ENCODE results near the gene SLC7A11. TPM values are rescaled to one million over a fixed set of nuclear protein-coding genes. Genes with fewer than 3 reads are reported as not detected.

Gene SLC7A11
- total and polyA plus RNA-seq, 10 of the 15 experiments (the other 5 are each of a cell fraction or from before 2014, with no cell fraction given): 1.6 to 9.8 (median 3.5) TPM

GRCh38 chr4:138233313-138234034 lies 8.7 kb downstream of the SLC7A11 start (continued):
- TF ChIP-seq FOXM1 (IDR thresholded peaks at IDR 0.05; ENCODE audit: low read depth, low read length): no peak

- RAD21 ChIA-PET (ENCODE audit: unreplicated experiment): interaction anchor here (0.6 to 6.2 kb wide), 4 partner anchors 10 to 28 kb away, joined by 3 to 47 read pairs (median 4); partner anchors contain the start of gene SLC7A11
- in situ Hi-C loops (cut with MboI): no loop called here
- FAIRE-seq (no peak), DNase-seq (ENCODE audit: low read depth, low spot score) (no peak), ATAC-seq (no peak)
- Histone ChIP-seq H3K27me3 (replicated peaks in 1 of 2; ENCODE audit: control insufficient read depth in 2 of 2, insufficient read depth in 2 of 2, low read length in 1 of 2) (no peaks in the 10 kb centered on the region), H3K4me3 (no peak overlapping the region), H3K9me3 (replicated peaks; ENCODE audit: control insufficient read depth, insufficient read depth, low read length) (no peaks in the 10 kb centered on the region; the same call in 2 of the 3 replicates), H2AFZ (ENCODE audit: control insufficient read depth, low read depth, low read length) (no peak overlapping the region), H3K4me1 (ENCODE audit: control insufficient read depth, insufficient read depth, low read length) (no peaks in the 10 kb centered on the region), H3K4me2 (ENCODE audit: control insufficient read depth, insufficient read depth) (no peak overlapping the region), H3K27ac (ENCODE audit: control insufficient read depth, insufficient read depth) (no peak overlapping the region), H3K9ac (ENCODE audit: control insufficient read depth, insufficient read depth, low read length) (no peak overlapping the region), H4K20me1 (ENCODE audit: control insufficient read depth, insufficient read depth) (no peaks in the 10 kb centered on the region), H3K36me3 (ENCODE audit: control insufficient read depth in 2 of 2, insufficient read depth in 2 of 2, low read length in 1 of 2) (no peaks in the 10 kb centered on the region), H3K79me2 (ENCODE audit: control insufficient read depth, insufficient read depth, low read length) (peaks cover 3% of the 10 kb centered on the region)
- BruUV-seq (replicated peaks): no TSS peak
- TF ChIP-seq ZNF274 (IDR thresholded peaks at IDR 0.05; ENCODE audit: insufficient read depth, insufficient read length) (no peak), MEF2B (IDR thresholded peaks at IDR 0.05; ENCODE audit: partially characterized antibody, poor library complexity, severe bottlenecking) (no peak), ZSCAN29 (IDR thresholded peaks at IDR 0.05) (no peak), NRF1 (conservative IDR thresholded peaks at IDR 0.05; ENCODE audit: low read depth, low read length) (no peak), ZNF24 (IDR thresholded peaks at IDR 0.05) (no peak), ZBTB4 (CRISPR knock-in tag; IDR thresholded peaks at IDR 0.05) (no peak), HDAC6 (IDR thresholded peaks at IDR 0.05; ENCODE audit: unreplicated experiment) (no peak), NFIC (IDR thresholded peaks at IDR 0.05; ENCODE audit: low read depth, low read length) (no peak), NR2C2 (IDR thresholded peaks at IDR 0.05; ENCODE audit: borderline replicate concordance, control insufficient read depth, insufficient read length, low read depth) (no peak), STAT3 (IDR thresholded peaks at IDR 0.05; ENCODE audit: low read depth, low read length) (no peak), CTCF (IDR thresholded peaks at IDR 0.05 in 2 of 3, conservative IDR thresholded peaks at IDR 0.05 in 1 of 3; ENCODE audit: control insufficient read depth in 2 of 3, extremely low read depth in 1 of 3, insufficient read depth in 1 of 3, low read depth in 3 of 3, low read length in 3 of 3) (no peak), YBX1 (IDR thresholded peaks at IDR 0.05) (no peak), KAT2A (conservative IDR thresholded peaks at IDR 0.05; ENCODE audit: control insufficient read depth, low read depth, low read length) (no peak), PML (IDR thresholded peaks at IDR 0.05; ENCODE audit: low read length) (no peak)
- intact Hi-C loops (cut with micrococcal nuclease; ENCODE audit: unreplicated experiment): no loop called here
- POLR2A ChIA-PET: interaction anchor here (0.5 to 4.5 kb wide), 3 partner anchors 9 to 182 kb away, joined by 3 to 22 read pairs (median 4); partner anchors contain the start of gene SLC7A11
- CTCF ChIA-PET: interaction anchor here (0.6 to 1.5 kb wide), 5 partner anchors 8 to 23 kb away, joined by 3 to 4 read pairs (median 3); no protein-coding TSS in a partner anchor
- 95% methylated on average over 1 of the region's 1 CpG for WGBS (ENCODE audit: insufficient coverage, insufficient replicate concordance, low lambda C conversion rate, missing lambda C conversion rate)
- SMC1A ChIA-PET (ENCODE audit: uncharacterized antibody, unreplicated experiment): interaction anchor here (1.0 to 4.6 kb wide), 5 partner anchors 10 to 73 kb away, joined by 3 to 20 read pairs (median 4); no protein-coding TSS in a partner anchor
Measured at GRCh38 chr4:138232364-138232763, 9.8 kb downstream of the SLC7A11 start.
